SK-N-MC (cell line): ENCODE data around the gene PINLYP.

Source experiments
- EZH2 ChIP-seq: fragments of 200-600 bp; sonication (generic); IDR thresholded peaks from one replicate; pipeline ENCODE4 v1.6.1; 2017; ENCODE audit warnings: antibody characterized with exemption
- FOXP2 ChIP-seq: optimal IDR thresholded peaks from 2 replicates; pipeline ENCODE3; 2011; ENCODE audit warnings: mild to moderate bottlenecking, moderate library complexity; ENCODE audit not compliant: insufficient read depth; ENCODE audit errors: extremely low read length, control extremely low read depth
- POLR2AphosphoS5 ChIP-seq: IDR thresholded peaks from 2 replicates; pipeline ENCODE4 v1.6.1; 2012; ENCODE audit warnings: mild to moderate bottlenecking, low read depth, low read length, borderline replicate concordance

DNA sequence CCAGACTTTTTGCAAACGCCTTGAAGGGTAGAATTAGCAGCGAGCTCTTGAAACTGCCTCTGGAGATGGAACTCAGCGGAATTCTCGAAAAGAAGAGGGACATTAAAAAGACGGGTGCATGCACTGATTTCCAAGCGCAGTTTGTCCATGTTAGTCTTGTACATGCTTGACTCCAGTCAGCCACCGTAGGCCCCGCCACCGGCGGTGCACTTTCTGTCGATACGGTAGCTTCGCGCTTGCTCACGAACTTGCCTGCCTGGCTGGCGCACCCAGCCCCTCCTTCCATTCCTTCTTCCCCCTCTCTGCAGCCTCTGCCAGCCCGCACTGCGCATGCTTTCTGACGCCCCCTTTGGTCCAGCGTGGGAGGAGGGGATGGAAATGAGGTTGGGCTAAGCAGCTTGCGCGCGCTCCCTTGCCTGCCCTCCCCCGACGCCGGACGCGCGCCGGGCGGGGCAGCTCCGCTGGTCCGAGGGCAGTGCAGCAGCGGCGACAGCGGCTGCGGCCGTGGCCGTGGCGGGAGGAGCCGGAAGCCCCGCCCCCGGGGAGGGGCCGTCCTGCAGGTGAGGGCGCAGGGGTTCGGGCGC lies 42.5 kb upstream of the PINLYP start, which contains the start of gene ZNF575:
- no peak for TF ChIP-seq EZH2
- TF ChIP-seq POLR2AphosphoS5: peak; percentile 47
- TF ChIP-seq FOXP2: no peak
